ENCODE data around the gene C1QA. TPM values are rescaled to one million over a fixed set of nuclear protein-coding genes. Genes with fewer than 3 reads are reported as not detected.

Gene C1QA
- total RNA-seq, 6 experiments from 2014 or later: not detected

- H3K9me3 Mint-ChIP-seq: no peaks in the 10 kb centered on the region
- no peaks in the 10 kb centered on the region for H3K36me3 Mint-ChIP-seq (ENCODE audit: low read depth)
- peaks cover 36% of the 10 kb centered on the region for H3K27me3 Mint-ChIP-seq (ENCODE audit: insufficient read depth)
- no peak overlapping the region for H3K27ac Mint-ChIP-seq
- no peak for DNase-seq
- H3K4me1 Mint-ChIP-seq (ENCODE audit: low read depth): no peaks in the 10 kb centered on the region
- TF ChIP-seq CTCF (IDR thresholded peaks at IDR 0.05): no peak
- H3K4me3 Mint-ChIP-seq: no peak overlapping the region
Measured at GRCh38 chr1:22646384-22646783, 10.0 kb downstream of the C1QA start.

GRCh38 chr1:22650089-22650693 is 13.8 kb downstream of the C1QA start:
- no peak for DNase-seq
- peaks cover 48% of the 10 kb centered on the region for H3K27me3 Mint-ChIP-seq (ENCODE audit: insufficient read depth)
- H3K36me3 Mint-ChIP-seq (ENCODE audit: low read depth): no peaks in the 10 kb centered on the region
- TF ChIP-seq CTCF (IDR thresholded peaks at IDR 0.05): no peak
- no peak overlapping the region for H3K4me3 Mint-ChIP-seq
- no peaks in the 10 kb centered on the region for H3K9me3 Mint-ChIP-seq
- no peaks in the 10 kb centered on the region for H3K4me1 Mint-ChIP-seq (ENCODE audit: low read depth)
- H3K27ac Mint-ChIP-seq: no peak overlapping the region

GRCh38 chr1:22651941-22652856 is 15.8 kb downstream of the C1QA start:
- Mint-ChIP-seq H3K9me3 (no peaks in the 10 kb centered on the region), H3K4me1 (ENCODE audit: low read depth) (no peaks in the 10 kb centered on the region), H3K27me3 (ENCODE audit: insufficient read depth) (peaks cover 61% of the 10 kb centered on the region), H3K4me3 (no peak overlapping the region), H3K27ac (no peak overlapping the region), H3K36me3 (ENCODE audit: low read depth) (no peaks in the 10 kb centered on the region)
- TF ChIP-seq CTCF (IDR thresholded peaks at IDR 0.05): no peak
- no peak for DNase-seq

GRCh38 chr1:22652881-22653316 is 16.5 kb downstream of the C1QA start, which contains the start of gene C1QB:
TSS of gene C1QB (plus strand) at chr1:22653236. CDS start at chr1:22659463, 6,227 bp downstream.
- no peaks in the 10 kb centered on the region for H3K36me3 Mint-ChIP-seq (ENCODE audit: low read depth)
- H3K27ac Mint-ChIP-seq: no peak within 1 kb of the TSS
- H3K4me3 Mint-ChIP-seq: no peak within 1 kb of the TSS
- DNase-seq: no peak
- peaks cover 60% of the 10 kb centered on the region for H3K27me3 Mint-ChIP-seq (ENCODE audit: insufficient read depth)
- no peaks in the 10 kb centered on the region for H3K4me1 Mint-ChIP-seq (ENCODE audit: low read depth)
- no peaks in the 10 kb centered on the region for H3K9me3 Mint-ChIP-seq
- no peak for TF ChIP-seq CTCF (IDR thresholded peaks at IDR 0.05)

GRCh38 chr1:22654692-22655091 is 18.3 kb downstream of the C1QA start:
- Mint-ChIP-seq H3K36me3 (ENCODE audit: low read depth) (no peaks in the 10 kb centered on the region), H3K9me3 (no peaks in the 10 kb centered on the region), H3K4me1 (ENCODE audit: low read depth) (no peaks in the 10 kb centered on the region), H3K27ac (no peak overlapping the region), H3K27me3 (ENCODE audit: insufficient read depth) (peaks cover 62% of the 10 kb centered on the region), H3K4me3 (no peak overlapping the region)
- no peak for DNase-seq
- TF ChIP-seq CTCF (IDR thresholded peaks at IDR 0.05): peak; percentile 35; the same call in 1 of the 2 replicates

Measured in HFFc6 (cell line).